NCI-H345 treated with DMSO at 0.1 percent for 48 hours (cell line): ENCODE results near the gene SUSD4.
"Not testable (repeated sequence)": the region's sequence is repeated elsewhere in the genome, so short reads cannot be mapped to it uniquely, and the experiment has no call there.

Experiments
- DNase-seq: peaks from one replicate; lab custom pipeline; 2025; ENCODE audit not compliant: unreplicated experiment; lab: John Stamatoyannopoulos, UW

SUSD4 gene

DNA sequence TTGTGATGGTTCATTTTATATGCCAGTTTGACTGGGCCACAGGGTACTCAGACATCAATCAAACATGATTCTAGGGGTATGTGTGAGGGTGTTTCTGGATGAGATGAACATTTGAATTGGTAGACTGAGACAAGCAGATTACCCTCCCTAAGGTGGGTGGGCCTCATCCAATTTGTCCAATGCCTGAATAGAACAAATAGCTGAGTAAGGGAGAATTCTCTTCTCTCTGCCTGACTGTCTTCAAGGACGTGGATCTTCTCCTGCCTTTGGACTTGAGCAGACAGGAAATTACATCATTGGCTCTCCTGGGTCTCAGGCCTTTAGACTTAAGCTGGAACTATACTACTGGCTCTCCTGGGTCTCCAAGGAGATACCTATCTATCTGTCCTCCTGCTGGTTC lies 64.4 kb downstream of the SUSD4 start:
- no peak for DNase-seq

DNA sequence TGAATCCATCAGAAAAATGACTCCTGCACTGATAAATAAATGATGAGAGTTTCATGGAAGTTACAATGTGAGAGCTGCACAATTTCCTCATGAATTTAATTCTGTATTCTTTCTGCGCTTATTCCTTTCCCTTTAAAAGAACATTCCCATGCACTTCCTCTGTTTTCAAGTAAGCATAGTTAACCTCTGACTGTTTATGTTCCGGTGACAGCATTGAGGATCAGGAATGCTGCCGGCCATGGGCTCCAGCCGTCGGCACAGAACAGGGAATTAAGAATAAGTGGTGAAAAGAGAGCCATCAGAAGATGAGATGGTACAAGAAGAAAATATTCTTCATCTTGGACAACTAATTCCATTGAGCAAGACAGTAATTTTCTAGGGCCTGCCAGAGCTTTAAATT lies 65.3 kb downstream of the SUSD4 start:
- DNase-seq = no peak

DNA sequence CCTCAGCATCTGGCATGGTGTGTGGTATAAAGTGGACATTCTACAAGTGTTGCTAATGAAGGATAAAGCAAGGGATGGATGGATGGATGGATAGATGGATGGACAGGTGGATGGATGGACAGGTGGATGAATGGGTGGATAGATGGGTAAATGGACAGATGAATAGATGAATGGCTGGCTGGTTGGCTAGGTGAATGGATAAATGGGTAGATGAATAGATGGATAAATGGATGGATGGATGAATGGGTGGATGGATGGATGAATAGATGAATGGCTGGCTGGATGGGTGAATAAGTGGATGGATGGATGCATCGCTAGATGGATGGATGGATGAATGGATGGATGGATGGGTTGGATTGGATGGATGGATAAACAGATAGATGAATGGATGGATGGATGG lies 66.2 kb downstream of the SUSD4 start:
- no peak for DNase-seq

DNA sequence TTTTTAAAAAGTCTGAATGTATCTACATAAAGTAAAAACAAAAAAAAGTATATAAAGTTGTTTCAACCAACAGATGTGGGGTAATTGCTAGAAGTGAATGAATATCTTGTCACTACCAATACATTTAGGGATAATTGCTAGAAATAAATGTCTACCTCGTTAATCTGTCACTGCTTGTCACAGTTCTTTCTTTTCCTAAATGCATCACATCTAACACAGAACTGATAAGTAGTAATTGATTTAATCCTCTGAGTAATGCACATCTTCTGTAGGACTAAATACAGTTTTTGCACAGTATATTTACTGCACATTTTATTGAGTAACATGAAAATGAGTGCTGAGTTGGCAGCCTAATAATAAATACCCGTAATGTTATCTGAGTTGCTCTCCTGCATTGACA lies 72.2 kb downstream of the SUSD4 start:
- DNase-seq = no peak

DNA sequence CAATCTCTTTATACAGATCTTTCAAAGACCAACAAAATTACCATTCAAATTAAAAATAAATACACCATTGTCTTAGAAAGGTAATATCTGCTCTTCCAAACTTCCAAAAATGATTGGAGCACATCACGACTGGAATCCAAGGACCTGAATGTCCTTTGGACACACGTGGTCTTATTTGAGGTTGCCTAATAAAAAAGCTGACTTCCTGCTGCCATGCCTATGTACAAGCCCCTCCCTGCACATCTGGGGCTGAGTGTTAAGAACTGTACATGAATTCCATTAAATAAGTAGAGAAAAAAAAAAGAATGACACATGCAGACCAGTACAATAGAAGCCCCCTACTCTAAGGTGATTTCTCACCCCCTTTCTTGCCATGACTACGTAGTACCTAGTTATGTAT lies 73.6 kb downstream of the SUSD4 start:
- DNase-seq = no peak

DNA sequence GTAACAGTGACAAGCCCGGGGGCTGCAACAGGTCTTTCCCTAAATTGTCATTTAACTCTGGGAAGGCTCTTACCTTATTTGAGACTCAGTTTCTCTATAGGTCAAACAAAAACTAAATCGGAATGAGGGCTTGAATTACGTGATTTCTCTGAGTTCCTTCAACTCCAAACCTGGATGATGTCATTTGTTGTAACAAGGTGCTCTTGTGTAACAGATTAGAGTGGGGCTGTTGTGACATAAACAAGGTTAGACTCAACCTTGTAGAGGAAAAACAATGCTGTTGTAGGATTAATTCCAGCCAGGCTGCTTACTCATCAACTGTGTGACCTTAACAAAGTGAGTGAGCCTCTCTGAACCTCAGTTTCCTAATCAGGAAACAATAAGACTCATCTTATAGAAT lies 74.4 kb downstream of the SUSD4 start:
- no peak for DNase-seq

DNA sequence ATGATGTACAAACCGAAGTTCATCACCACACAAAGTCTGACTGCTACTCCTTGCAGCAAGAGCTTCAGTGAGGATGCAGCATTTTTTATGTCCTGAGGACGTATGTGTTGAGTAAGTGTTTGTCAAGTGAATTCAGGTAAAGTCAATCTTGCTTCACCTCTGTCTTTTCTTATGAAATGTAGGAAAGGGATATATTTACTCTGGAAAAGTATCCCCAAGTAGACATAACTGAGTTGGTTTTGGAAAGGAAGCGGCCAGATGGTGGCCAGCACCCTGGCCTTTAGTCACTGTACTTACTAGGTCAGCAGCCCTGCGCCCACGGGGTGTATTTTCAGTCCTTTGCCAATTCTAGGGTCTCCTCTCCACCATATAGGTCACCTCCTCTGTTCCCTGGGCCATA lies 75.2 kb downstream of the SUSD4 start:
- DNase-seq = no peak

DNA sequence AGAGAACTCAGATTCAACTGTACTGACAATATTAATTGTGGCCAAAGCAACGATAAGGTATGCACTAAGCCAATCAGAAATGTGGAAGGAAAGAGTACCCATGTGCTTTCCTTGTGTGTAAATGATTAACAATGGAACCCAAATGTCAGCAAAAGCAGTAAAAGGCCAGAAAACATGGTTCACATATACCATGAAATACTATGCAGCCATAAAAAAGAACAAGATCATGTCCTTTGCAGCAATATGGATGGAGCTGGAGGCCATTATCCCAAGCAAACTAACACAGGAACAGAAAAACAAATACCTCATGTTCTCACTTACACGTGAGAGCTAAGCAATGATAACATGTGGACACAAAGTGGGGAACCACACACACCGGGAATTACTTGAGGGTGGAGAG lies 78.5 kb downstream of the SUSD4 start:
- DNase-seq = no peak

DNA sequence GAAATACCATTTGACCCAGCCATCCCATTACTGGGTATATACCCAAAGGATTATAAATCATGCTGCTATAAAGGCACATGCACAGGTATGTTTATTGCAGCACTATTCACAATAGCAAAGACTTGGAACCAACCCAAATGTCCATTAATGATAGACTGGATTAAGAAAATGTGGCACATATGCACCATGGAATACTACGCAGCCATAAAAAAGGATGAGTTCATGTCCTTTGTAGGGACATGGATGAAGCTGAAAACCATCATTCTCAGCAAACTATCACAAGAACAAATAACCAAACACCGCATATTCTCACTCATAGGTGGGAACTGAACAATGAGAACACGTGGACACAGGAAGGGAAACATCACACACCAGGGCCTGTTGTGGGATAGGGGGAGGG lies 80.3 kb downstream of the SUSD4 start:
- DNase-seq = not testable (repeated sequence)

DNA sequence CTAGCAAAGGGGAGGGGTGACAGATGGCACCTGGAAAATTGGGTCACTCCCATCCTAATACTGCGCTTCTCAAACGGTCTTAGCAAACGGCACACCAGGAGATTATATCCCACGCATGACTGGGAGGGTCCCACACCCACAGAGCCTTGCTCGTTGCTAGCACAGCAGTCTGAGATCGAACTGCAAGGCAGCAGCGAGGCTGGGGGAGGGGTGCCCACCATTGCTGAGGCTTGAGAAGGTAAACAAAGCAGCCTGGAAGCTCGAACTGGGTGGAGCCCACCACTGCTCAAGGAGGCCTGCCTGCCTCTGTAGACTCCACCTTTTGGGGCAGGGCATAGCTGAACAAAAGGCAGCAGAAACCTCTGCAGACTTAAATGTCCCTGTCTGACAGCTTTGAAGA lies 85.7 kb downstream of the SUSD4 start:
- DNase-seq = not testable (repeated sequence)

DNA sequence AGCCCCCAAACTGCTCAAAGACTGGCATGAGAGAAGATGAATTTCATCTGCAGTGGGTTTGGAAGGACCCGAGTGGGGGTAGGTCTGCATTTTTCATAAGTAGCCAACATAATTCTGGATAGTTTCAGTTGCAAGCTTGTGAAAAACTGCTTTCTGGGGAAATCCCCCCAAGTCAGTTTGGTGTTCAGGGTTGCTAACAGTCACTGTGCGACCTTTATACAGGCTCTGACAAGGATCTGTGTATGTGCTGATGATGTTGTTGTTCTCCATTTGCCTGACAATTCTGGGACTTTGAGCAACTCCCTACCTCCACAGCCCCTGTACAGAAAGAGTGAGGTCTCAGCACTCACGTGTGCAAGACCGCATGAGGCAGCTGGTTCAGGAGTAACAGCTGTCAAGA lies 87.9 kb downstream of the SUSD4 start:
- DNase-seq = no peak

DNA sequence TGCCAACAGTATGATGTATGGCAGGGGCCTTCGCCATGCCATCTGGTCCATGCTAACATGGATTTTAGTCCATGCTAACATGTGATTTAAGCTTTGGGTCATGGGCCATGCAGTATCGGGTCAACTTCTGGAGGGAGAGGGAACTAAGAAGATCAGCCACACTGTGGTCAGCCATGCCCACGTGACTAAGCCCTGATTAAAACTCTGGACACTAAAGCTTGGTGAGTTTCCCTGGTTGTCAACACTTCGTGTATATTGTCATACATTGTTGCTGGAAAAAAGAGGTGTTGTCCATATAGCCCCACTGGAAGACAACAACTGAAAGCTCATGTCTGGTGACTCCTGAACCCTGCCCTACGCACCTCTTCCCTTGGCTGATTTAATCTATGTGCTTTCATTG lies 90.5 kb downstream of the SUSD4 start:
- DNase-seq = no peak

DNA sequence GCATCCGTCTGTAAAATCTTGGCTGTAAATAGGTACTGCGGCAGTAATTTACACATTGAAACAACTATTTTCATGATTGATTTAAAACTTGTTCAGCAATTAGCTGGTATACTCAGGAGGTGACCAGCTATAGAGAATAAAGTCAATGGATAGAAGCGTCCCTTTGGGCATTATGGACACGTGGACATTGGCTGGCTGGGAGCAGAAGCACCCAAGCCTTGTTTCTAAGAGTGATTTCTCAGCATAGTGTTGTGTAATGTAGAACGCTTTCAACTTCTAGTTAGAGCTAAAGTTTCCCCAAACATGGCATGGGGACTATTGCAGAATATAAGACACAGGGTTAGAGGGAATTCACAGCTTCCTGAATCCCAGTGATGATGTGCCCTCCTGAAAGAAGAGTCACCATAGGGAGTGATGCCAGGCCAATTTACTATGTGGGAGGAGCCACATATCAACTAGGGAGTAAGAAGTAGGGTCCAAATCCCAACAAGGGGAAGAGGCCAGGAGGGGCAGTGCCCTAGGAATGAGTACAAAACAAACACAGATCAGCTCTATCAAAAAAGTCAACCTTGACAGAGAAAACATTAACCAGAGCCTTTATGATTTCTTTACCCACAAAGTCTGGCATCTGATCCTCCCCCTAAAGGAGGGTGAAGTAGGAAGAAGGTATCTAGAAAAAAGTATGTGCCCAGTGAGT lies 92.7 kb downstream of the SUSD4 start:
- no peak for DNase-seq

DNA sequence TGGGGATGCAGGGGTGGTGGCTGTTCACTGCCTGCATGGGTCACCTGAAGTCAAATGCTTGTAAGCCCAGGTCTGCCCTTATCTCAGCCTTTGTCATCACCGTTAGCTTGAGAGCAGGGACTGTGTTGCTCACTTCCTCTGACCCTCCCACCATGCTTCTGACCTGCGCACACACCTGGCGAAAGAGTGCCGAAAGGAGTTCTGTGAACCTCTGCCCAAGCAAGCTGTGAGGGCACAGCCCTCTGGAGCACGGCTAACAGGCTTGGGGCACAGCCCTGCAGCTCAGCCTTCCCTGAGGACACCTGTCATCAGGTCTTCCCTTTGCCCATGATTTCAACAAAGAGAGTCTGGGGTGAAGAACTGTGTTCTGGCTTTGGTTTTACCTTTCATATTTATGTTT lies 93.8 kb downstream of the SUSD4 start:
- DNase-seq = no peak

DNA sequence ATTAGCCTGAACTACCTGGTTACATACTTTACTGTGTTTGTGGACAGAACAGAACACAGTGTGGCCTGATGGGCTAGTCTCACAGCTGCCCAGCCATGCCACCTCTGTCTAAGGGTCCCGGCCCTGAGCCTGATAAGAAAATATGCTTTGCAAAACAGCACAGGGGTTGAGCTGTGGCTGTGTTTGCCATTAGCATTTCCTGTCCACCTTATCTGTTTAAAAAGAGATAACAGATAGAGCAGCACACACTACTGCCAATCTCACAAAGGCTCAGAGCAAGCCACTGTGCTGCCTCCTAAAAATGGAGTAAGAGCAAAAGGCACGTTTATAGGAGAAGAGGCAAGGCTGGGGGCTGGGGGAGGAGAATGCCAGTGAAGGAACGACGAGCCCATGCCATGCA lies 95.0 kb downstream of the SUSD4 start:
- no peak for DNase-seq

DNA sequence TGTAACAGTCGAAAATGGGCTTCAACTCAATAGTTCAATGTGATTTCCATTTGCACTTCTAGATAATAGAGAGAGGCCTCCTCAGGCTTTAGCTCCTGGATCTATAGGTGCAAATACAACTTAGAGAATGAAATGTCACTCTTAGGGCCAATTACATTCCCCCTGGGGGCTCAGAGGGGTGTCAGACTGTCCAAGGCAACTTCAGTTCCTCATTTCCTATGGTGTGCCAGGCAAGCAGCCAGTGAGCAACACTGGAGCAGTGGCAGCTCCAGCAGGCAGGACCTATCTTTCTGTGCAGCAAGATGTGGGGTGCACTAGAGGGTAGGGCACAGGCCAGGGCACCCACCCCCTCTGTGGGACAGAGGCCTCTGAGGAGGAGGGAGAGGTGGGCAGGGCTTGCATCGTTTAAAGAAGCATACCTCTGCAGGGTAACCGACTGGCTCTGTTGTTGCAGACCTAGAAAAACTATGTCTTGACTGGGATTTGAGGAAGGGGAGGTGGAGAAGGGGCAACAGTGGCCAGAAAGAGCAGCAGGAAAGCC lies 97.3 kb downstream of the SUSD4 start:
- DNase-seq = no peak

DNA sequence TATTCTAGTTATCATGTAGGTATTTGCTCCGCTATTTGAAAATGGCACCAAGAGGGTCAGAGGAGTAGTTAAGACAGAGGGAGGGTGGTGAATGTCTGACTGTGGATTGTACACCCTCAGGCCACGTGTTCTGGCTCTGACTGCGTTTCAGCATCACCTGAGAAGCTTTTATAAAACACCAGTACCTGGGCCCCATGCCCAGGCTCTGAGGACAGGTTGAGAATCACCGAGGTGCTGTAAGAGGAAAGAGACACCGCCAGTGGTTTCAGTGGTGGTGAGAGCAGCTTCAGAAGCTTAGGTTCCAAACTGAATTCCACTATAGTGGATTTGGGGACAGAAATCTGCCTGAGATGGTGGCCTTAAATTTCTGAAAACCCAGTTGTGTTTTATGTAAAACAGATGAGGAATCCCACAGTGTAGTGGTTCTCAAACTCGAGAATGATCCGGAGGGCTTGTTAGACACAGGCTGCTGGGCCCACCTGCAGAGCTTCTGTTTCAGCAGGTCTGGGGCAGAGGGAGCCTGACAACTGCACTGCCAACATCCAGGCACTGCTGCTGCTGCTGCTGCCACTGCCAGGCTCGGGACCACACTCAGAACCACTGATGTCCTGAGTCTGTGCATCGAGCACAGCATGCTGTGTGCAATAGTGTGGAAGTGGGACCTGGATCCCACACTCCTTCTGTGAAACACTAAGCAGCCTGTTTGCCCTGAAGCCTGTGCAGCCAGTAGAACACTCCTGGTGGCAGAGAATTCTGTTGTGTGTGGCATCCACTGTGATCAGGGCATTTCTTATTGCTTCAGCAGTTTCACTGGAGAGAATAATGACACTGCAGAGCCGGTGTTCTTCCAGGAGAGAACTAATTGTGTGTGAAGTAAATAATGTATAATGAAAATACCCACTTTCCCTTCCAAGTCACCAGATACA lies 98.7 kb downstream of the SUSD4 start:
- DNase-seq = no peak

DNA sequence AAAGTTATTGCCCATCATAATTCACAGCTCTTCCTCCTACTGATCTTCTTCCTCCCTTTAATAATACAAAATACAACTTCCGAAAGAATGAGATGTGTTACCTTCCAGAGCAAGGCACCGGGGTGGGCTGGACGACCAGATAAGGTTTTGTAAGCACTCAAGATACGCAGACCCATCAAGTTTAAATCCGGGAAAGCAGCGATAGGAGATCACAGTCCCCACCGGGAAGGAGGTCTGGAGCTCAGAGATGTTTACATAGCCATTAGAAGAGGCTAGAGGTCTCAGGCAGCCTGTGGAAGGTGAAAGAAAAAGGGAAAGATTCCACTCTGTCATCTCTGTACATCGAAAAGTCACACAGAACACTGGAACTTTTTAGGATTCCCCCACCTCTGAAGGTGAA lies 99.4 kb downstream of the SUSD4 start:
- no peak for DNase-seq

DNA sequence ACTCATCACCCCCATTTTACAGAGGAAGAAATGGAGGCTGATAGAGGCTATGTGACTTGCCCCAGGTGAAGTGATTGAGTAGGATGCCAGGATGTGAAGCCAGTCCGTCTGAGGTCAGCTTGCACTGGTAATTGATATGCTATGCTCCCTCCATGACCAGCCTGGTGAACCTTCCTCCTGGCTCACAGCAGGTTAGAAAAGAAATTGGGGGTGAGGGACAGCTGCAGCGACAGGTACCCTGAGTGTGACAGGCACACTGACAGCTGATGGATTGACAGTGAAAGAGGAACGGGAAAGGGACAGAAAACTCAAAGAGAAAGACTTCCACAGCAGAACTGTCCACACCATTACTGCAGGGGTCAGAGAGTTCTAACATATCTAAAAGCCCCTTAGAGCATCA lies 102.1 kb downstream of the SUSD4 start:
- DNase-seq = no peak

DNA sequence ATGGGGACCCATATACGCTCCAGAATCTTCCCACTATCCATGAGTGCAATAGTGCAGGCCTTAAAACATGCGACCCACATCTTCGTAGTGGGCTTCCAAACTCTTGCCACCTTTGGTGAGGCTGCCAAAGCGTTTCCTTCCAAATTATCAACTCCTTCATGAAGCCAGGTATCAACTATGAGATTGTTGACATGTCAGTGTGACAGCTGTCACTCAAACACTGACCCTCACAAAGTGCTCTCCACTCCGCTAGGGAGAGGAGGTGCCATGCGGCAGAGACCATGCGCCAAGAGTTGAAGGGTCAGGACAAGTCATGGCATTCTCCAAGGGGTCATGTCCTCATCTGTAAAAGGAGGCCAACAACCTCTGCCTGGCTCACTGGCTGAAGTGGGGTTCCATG lies 103.3 kb downstream of the SUSD4 start:
- no peak for DNase-seq

DNA sequence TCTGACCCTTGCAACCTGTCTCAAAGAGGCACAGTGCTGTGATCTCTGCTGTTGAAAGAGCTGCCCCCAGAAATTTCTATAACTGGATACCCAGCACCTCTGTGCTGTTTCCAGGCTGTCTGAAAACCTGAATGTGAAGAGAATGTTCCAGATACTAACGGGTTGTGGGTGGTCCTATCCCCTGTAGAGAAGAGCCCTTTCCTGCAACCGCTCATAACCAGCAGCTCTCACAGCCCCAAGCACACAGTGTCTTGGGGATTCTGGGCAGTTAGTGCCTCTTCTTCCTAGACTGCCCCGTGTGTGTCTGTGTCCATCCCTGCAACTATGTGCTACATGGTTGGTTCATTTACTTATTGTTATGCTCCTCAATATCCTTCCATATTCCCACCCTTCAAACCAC lies 104.5 kb downstream of the SUSD4 start:
- DNase-seq = no peak

DNA sequence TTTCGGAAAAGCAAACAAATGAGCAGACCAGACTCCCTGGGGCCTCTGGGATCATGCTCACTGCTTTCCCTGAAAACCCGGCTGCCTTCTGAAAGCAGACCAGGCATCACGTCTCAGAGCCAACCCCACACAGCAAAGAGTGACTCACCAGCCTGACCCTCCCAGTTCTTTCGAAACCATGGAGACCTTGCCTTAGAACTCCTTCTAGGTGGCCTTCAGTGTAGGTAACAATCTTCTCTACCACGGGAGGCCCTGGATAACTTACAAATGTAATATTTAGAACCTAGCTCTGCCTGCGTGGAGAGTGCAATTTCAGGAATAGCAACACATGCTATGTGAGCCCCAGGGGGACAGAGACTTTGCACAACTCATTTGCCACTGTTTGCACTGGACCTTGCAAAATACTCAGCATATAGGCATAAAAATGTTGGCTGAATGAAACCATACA lies 105.2 kb downstream of the SUSD4 start:
- DNase-seq = no peak
